Right renal cortex interstitium (tissue), 3 donors: ENCODE results near the gene CCDC148. TPM values are rescaled to one million over a fixed set of nuclear protein-coding genes. Genes with fewer than 3 reads are reported as not detected.
"Not testable (repeated sequence)": the region's sequence is repeated elsewhere in the genome, so short reads cannot be mapped to it uniquely, and the experiment has no call there.

Experiments
- DNase-seq, 3 donors: peaks; one replicate each; pipeline ENCODE4 v3.0.0-alpha.2; 2013; ENCODE audit warnings: low read depth in 3 of 3, low spot score in 2 of 3
- polyA plus RNA-seq, 3 donors: library from polyadenylated mRNA; unstranded; fragments of 120-200 nt; gene quantifications; one replicate each; pipeline ENCODE4 v1.2.1, GENCODE V29; 2013; ENCODE audit not compliant: insufficient read length in 3 of 3

The CCDC148 gene
- polyA plus RNA-seq, 3 donors = 6.7 to 8.2 (median 8.0) TPM

GRCh38 chr2:158310407-158310806 lies 146.1 kb downstream of the CCDC148 start:
- not testable (repeated sequence) for DNase-seq

- DNase-seq = no peak
Measured at GRCh38 chr2:158305501-158305900, 151.1 kb downstream of the CCDC148 start.

DNA sequence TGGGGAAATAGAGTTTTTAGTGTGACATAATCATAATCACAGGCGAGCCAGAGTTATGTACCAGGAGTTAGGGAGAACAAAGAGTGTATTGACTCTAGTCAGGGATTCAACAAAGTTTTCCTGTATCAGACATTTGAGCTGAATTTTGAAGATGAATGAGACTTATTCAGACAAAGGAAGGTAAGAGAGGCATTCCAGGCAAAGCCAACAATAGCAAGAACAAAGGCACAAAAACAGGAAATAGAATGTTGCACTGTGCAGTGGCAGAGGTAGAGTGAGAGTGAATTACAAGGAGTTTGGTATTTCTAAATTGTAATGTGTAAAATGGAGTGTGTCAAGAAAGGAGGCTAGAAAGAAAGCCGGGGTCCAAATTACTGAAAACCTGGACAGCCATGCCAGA lies 156.2 kb downstream of the CCDC148 start:
- no peak for DNase-seq

- DNase-seq = no peak
Measured at GRCh38 chr2:158297606-158298005, 158.9 kb downstream of the CCDC148 start.

- no peak for DNase-seq
Measured at GRCh38 chr2:158297120-158297519, 159.4 kb downstream of the CCDC148 start.

GRCh38 chr2:158293722-158294121 lies 162.8 kb downstream of the CCDC148 start:
- no peak for DNase-seq

GRCh38 chr2:158291544-158292180 lies 164.9 kb downstream of the CCDC148 start:
- DNase-seq = no peak

- DNase-seq = no peak
Measured at GRCh38 chr2:158290225-158290624, 166.3 kb downstream of the CCDC148 start.

DNA sequence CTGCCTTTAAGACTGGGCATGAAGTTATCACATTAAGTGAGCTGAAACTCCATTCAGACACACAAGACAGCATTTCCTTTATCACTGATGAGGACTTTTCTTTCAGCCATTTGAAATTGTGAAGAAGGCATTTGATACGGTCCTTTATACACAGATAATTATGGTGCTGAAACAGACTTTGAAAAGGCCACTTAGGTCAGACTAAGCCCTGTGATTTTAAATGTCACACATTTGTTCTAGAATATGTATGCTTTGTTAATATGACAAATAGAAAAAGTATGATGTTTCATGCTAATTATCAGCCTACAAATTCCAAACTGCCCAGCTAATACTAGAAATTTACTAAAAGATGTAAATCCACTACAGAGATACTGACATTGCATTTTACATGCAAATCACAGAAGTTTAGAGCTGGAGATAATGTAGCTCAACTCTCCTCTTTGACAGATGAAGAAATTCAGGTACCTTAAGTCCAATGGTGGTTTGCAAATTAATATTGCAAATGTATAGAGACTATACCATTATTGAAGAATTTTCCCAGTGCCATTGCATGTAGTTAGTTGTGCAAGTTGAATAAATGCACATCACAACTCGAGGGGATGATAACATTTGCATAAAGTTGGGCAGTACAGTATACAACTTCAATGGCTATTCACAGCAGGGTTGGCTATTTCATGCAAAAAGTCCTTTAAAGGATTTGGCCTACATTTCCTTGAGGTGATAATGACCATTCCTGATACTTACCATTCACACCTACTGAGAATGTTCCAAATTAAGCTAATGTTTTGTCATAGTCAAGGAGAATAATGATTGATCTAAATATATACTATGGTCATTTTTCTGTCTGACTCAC lies 179.7 kb downstream of the CCDC148 start:
- DNase-seq = no peak

DNA sequence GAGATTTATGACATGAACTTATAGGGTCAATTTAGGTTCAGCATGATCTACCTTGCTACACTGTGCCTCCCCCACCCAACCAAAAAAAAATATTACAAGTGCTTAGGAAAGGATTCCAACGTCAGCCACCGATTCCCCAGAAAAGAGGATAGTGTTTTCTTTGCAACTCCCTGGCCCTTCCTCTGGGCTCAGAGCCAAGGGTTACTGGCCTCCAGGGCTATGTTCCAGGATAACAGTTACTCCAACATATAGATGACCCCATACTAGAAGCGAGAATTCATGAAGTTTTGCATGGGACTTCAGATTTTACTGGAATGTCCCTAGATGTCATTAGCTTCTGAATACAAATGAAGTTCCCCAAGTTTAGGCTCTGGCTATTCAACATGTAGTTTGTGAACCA lies 182.8 kb downstream of the CCDC148 start:
- DNase-seq = no peak

DNA sequence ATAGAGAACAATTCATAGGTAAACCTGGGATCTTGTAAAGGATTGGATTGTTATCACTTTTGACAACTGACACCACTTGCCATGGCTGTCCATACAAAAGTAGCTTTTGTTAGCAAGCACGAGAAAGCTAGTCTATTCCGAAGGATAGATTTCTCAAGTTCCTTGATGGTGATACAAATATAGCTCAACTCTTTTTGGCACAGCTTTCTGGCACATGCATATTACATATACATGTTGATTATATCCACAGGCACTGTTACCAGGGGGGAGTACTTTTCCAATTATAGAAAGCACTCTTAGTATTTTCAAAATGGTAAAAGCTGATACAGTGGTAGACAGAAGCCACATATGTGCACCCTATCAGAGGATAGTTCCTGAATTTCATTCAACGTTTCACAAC lies 186.0 kb downstream of the CCDC148 start:
- DNase-seq = no peak

- DNase-seq = no peak
Measured at GRCh38 chr2:158269143-158269542, 187.4 kb downstream of the CCDC148 start.

GRCh38 chr2:158266111-158266510 lies 190.4 kb downstream of the CCDC148 start:
- no peak for DNase-seq

GRCh38 chr2:158255257-158255656 lies 201.3 kb downstream of the CCDC148 start:
- no peak for DNase-seq

GRCh38 chr2:158253170-158253569 lies 203.4 kb downstream of the CCDC148 start:
- DNase-seq = no peak

DNA sequence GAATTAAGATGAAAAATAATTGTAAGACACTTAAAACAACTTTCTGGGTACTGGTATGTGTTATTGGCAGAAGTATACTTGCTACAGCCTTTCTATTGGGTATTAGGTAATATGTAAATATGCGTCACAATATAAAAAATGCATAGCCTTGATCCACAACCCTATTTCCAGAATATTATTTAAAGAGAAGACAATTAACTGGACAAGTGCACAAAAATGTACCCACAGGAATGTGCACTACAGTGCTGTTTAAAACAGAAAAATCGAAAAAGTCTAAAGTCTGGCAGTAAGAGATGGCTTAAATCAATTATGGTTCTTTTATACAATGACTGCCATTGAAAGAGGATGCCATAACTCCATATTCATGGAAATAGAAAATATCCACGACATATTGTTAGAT lies 205.2 kb downstream of the CCDC148 start:
- no peak for DNase-seq

DNA sequence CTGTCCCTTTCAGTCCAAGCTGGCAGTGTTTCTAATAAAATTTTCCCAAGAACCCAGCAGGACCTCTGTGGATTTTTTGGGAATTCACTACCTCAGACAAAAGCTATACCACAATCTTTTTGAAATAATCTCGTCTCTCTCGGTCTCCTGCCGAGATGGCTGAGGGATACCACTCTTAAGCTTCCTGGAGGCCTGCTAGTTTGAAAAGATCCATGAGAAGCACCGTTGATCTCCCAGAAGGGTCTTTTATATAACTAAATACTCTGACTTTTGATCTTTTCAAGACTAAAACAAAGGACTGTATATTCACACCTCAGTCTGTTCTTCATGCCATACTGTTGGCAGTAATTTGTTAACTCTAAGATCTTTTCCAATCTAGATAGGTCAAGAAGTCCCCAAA lies 213.2 kb downstream of the CCDC148 start:
- no peak for DNase-seq

DNA sequence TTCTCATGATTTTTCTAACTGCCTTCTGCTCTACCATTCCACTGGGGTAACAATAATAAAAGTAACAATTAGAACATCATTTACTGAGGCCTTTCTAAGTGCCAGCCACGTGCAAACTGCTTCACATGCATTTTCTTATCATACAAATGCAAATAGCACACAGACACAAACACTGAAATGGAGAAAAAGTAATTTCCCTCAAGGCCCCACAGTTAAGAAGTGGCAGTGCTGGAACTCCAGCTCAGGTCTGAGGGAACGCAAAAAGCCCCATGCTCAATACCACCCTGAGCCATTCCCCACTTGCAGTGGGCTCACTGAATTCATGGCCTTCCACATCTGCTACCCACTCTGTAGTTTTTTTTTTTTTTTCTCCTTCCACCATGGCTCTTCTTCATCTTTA lies 214.3 kb downstream of the CCDC148 start:
- no peak for DNase-seq

- DNase-seq = no peak
Measured at GRCh38 chr2:158240975-158241374, 215.6 kb downstream of the CCDC148 start.

DNA sequence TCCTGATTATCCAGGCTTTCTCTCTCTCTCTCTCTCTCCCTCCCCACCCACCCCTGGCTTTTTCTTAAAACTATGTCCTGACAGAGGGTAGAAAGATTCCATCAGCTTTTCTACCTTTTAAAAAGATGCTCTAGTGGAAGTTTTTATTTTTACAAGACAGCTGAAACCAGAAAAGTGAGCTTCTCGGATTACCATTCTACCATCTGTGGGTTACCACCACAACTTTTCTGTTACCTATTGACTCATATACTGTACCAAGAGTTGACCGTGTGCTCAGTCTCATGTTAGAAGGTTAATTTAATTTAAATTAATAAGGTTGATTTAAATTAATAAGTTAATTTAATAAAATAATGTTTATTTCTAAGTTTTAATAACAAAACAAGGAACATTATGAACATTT lies 217.3 kb downstream of the CCDC148 start:
- no peak for DNase-seq

DNA sequence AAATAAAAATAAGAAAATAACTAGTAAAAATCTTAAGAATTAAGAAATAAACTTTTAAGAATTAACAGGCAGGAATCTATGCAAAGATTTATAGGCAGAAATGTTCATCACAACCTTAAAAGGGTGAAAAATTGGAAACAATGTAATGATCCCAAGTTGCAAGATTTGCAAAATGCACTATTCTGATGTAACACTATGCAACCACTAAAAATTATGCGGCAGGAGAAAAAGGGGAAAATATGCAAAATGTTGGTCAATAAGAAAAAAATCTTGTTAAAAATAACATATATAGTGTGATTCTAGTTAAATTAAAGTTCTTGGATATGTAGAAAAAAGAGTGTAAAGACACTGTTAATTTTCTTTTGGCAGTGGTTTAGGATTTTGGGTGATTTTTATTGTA lies 222.1 kb downstream of the CCDC148 start:
- DNase-seq = no peak

GRCh38 chr2:158232476-158232875 lies 224.1 kb downstream of the CCDC148 start:
- no peak for DNase-seq
